HL-60 (cell line): ENCODE results near the gene PDE4B.

Source experiments
- CTCF ChIP-seq: IDR thresholded peaks from one replicate; pipeline ENCODE4 v1.5.1; 2011; ENCODE audit warnings: low read length, control low read depth, inconsistent platforms; ENCODE audit not compliant: insufficient read depth
- GABPA ChIP-seq: IDR thresholded peaks from 2 replicates; pipeline ENCODE4 v1.6.1; 2012; ENCODE audit warnings: low read depth
- POLR2AphosphoS5 ChIP-seq: IDR thresholded peaks from 2 replicates; pipeline ENCODE4 v1.6.1; 2012; ENCODE audit warnings: low read depth
- REST ChIP-seq: IDR thresholded peaks from 2 replicates; pipeline ENCODE4 v1.6.1; 2012; ENCODE audit warnings: low read depth; ENCODE audit not compliant: insufficient replicate concordance

GRCh38 chr1:66140072-66140471, 347.4 kb downstream of the PDE4B start:
- no peak for TF ChIP-seq CTCF
- TF ChIP-seq POLR2AphosphoS5: no peak
- TF ChIP-seq REST: no peak
- TF ChIP-seq GABPA: no peak
